CD14-positive monocyte (primary cell): ENCODE results near the gene ACTR3. TPM values are rescaled to one million over a fixed set of nuclear protein-coding genes. Genes with fewer than 3 reads are reported as not detected.
A peak's percentile ranks its signal among the peaks of the same experiment; 100 is the strongest.

Experiments used
- DNase-seq, 3 donors: peaks; one replicate each; pipeline ENCODE4 v3.0.0-alpha.2; 2011 to 2022
- H2AFZ ChIP-seq: 2 replicates; pipeline ENCODE4 v1.6.0; 2012; ENCODE audit warnings: mild to moderate bottlenecking, low read depth, low read length, inconsistent platforms; ENCODE audit not compliant: insufficient read depth, poor library complexity, severe bottlenecking
- H3K27ac ChIP-seq, 2 donors: 1 replicate in 1 of 2; 2 replicates in 1 of 2; pipeline ENCODE4 v1.5.1; 2012 to 2013; ENCODE audit warnings: low read length in 2 of 2, control low read depth in 1 of 2, inconsistent platforms in 1 of 2, low read depth in 1 of 2, mild to moderate bottlenecking in 1 of 2
- H3K27me3 ChIP-seq, 2 donors: one replicate each; pipeline versions ENCODE4 v1.6.0 to v1.6.1; 2011 to 2013; ENCODE audit warnings: low read length in 2 of 2; ENCODE audit not compliant: control insufficient read depth in 2 of 2, insufficient read depth in 2 of 2
- H3K36me3 ChIP-seq, 2 donors: replicated peaks in 1 of 2; 1 replicate in 1 of 2; 2 replicates in 1 of 2; pipeline versions ENCODE4 v1.5.1 to v1.6.1; 2012 to 2013; ENCODE audit warnings: low read length in 2 of 2, control low read depth in 1 of 2, inconsistent platforms in 1 of 2, mild to moderate bottlenecking in 1 of 2; ENCODE audit not compliant: insufficient read depth in 2 of 2, control insufficient read depth in 1 of 2
- H3K4me1 ChIP-seq, 2 donors: 1 replicate in 1 of 2; 2 replicates in 1 of 2; pipeline versions ENCODE4 v1.5.1 to v1.6.1; 2012 to 2013; ENCODE audit warnings: low read length in 2 of 2, control low read depth in 1 of 2, inconsistent platforms in 1 of 2, mild to moderate bottlenecking in 1 of 2, moderate library complexity in 1 of 2; ENCODE audit not compliant: insufficient read depth in 2 of 2, control insufficient read depth in 1 of 2
- H3K4me2 ChIP-seq: replicated peaks from 2 replicates; pipeline ENCODE3; 2012; ENCODE audit warnings: low read length, moderate library complexity, mild to moderate bottlenecking; ENCODE audit not compliant: poor library complexity, severe bottlenecking; ENCODE audit errors: extremely low read depth
- H3K4me3 ChIP-seq, 3 experiments: fragments of 200-600 bp in 1 of 3; sonication (generic) in 1 of 3; replicated peaks in 1 of 3; 1 replicate in 2 of 3; 2 replicates in 1 of 3; pipeline ENCODE4 v1.5.1; 2011 to 2013; ENCODE audit warnings: low read length in 3 of 3, mild to moderate bottlenecking in 3 of 3, control low read depth in 2 of 3, low read depth in 2 of 3, inconsistent platforms in 1 of 3, moderate library complexity in 1 of 3
- H3K79me2 ChIP-seq: 2 replicates; pipeline ENCODE4 v1.6.0; 2012; ENCODE audit warnings: mild to moderate bottlenecking, control low read depth, inconsistent platforms, low read length, moderate library complexity; ENCODE audit not compliant: insufficient read depth
- H3K9ac ChIP-seq: 2 replicates; pipeline ENCODE4 v1.6.0; 2017; ENCODE audit warnings: low read length, mild to moderate bottlenecking; ENCODE audit not compliant: insufficient read depth, poor library complexity, severe bottlenecking
- H3K9me3 ChIP-seq, 2 donors: replicated peaks in 1 of 2; 1 replicate in 1 of 2; 2 replicates in 1 of 2; pipeline versions ENCODE4 v1.5.1 to v1.6.1; 2012 to 2013; ENCODE audit warnings: low read length in 2 of 2, control low read depth in 1 of 2; ENCODE audit not compliant: control insufficient read depth in 1 of 2, insufficient read depth in 1 of 2
- H4K20me1 ChIP-seq: 2 replicates; pipeline ENCODE4 v1.6.0; 2012; ENCODE audit warnings: mild to moderate bottlenecking, low read length, control low read depth, moderate library complexity; ENCODE audit not compliant: insufficient read depth
- H3K27ac Mint-ChIP-seq, 7 donors: one replicate each; pipeline ENCODE4 v1.8.0; 2020; ENCODE audit warnings: mild to moderate bottlenecking in 7 of 7, mixed read lengths in 7 of 7, moderate library complexity in 6 of 7, inconsistent platforms in 2 of 7
- H3K27me3 Mint-ChIP-seq, 3 donors: one replicate each; pipeline ENCODE4 v1.8.0; 2021 to 2022; ENCODE audit warnings: low read depth in 3 of 3, mild to moderate bottlenecking in 3 of 3, mixed read lengths in 3 of 3, moderate library complexity in 3 of 3, inconsistent platforms in 1 of 3
- H3K36me3 Mint-ChIP-seq, 2 donors: one replicate each; pipeline ENCODE4 v1.8.0; 2020; ENCODE audit warnings: mixed read lengths in 2 of 2, inconsistent platforms in 1 of 2, mild to moderate bottlenecking in 1 of 2
- H3K4me1 Mint-ChIP-seq: one replicate; pipeline ENCODE4 v1.8.0; 2020; ENCODE audit warnings: mild to moderate bottlenecking, mixed read lengths
- H3K4me3 Mint-ChIP-seq, 2 donors: one replicate each; pipeline ENCODE4 v1.8.0; 2020; ENCODE audit warnings: mild to moderate bottlenecking in 2 of 2, mixed read lengths in 2 of 2, moderate library complexity in 1 of 2
- H3K9me3 Mint-ChIP-seq, 7 donors: one replicate each; pipeline ENCODE4 v1.8.0; 2020 to 2022; ENCODE audit warnings: mixed read lengths in 7 of 7, mild to moderate bottlenecking in 6 of 7, moderate library complexity in 6 of 7, inconsistent platforms in 2 of 7
- CTCF ChIP-seq: fragments of 200-600 bp; IDR thresholded peaks from one replicate; pipeline ENCODE4 v1.8.0; 2022; ENCODE audit warnings: antibody characterized with exemption, mild to moderate bottlenecking
- WGBS: methylation state at CpG from one replicate; pipeline ENCODE4 v1.1.5; 2013; ENCODE audit warnings: missing lambda C conversion rate; ENCODE audit not compliant: insufficient coverage; 5-methylcytosine and 5-hydroxymethylcytosine counted together
- intact Hi-C, 2 donors: fragments of 100-400 bp; cut with micrococcal nuclease; formaldehyde crosslinking; loops; one replicate each; pipeline versions ENCODE4 v1.15.0 to v1.15.1; 2023
- polyA plus RNA-seq, 3 donors: library from polyadenylated mRNA; depleted of rRNA in 1 of 3; unstranded in 2 of 3; stranded (reverse) in 1 of 3; fragments of 300-500 nt in 2 of 3; fragments of >200 nt in 1 of 3; fragmentation: Illumina TruSeq in 2 of 3; gene quantifications; 1 replicate in 2 of 3; 2 replicates in 1 of 3; pipeline ENCODE4 v1.2.3, GENCODE V29; 2012 to 2021

The ACTR3 gene
- polyA plus RNA-seq, 3 donors: 103 to 557 (median 464) TPM

- H3K9ac ChIP-seq: no peak overlapping the region
- no peaks in the 10 kb centered on the region for H3K27me3 Mint-ChIP-seq
Observed at GRCh38 chr2:113906647-113907046, 16.8 kb downstream of the ACTR3 start.

GRCh38 chr2:113907297-113907696, 17.4 kb downstream of the ACTR3 start:
- peaks cover 76% of the 10 kb centered on the region for H3K4me1 Mint-ChIP-seq
- peaks cover 0 to 3% (median 0%) of the 10 kb centered on the region in 7 donors for H3K9me3 Mint-ChIP-seq
- Histone ChIP-seq H2AFZ (no peak overlapping the region), H3K4me2 (no peak overlapping the region), H3K79me2 (peaks cover 100% of the 10 kb centered on the region), H3K4me3 (no peak overlapping the region), H4K20me1 (peaks cover 100% of the 10 kb centered on the region), H3K27ac (no peak overlapping the region), H3K9ac (no peak overlapping the region), H3K27me3 (no peaks in the 10 kb centered on the region), H3K36me3 (no peaks in the 10 kb centered on the region), H3K9me3 (no peaks in the 10 kb centered on the region), H3K4me1 (peaks cover 29 to 64% of the 10 kb centered on the region in 2 donors)
- peaks cover 5 to 27% of the 10 kb centered on the region in 2 donors for H3K36me3 Mint-ChIP-seq
- TF ChIP-seq CTCF: no peak
- no peak overlapping the region for H3K4me3 Mint-ChIP-seq
- DNase-seq: no peak
- no CpG with 5 or more reads among the region's 2 CpGs for WGBS
- intact Hi-C loops: loop anchor here in 1 of 2 donors (10.0 kb wide), 1 partner anchor 152 kb away; the partner anchor contains the start of gene SLC35F5
- no peaks in the 10 kb centered on the region for H3K27me3 Mint-ChIP-seq
- peak overlapping the region in 5 of 7 donors; percentile 56 to 83 (median 78) for H3K27ac Mint-ChIP-seq

More at GRCh38 chr2:113906647-113907046, 16.8 kb downstream of the ACTR3 start:
- peaks cover 100% of the 10 kb centered on the region for H4K20me1 ChIP-seq
- peaks cover 100% of the 10 kb centered on the region for H3K79me2 ChIP-seq
- peaks cover 5 to 27% of the 10 kb centered on the region in 2 donors for H3K36me3 Mint-ChIP-seq
- H3K9me3 Mint-ChIP-seq: peaks cover 0 to 3% (median 0%) of the 10 kb centered on the region in 7 donors
- no peak overlapping the region for H3K4me3 ChIP-seq
- peak overlapping the region in 1 of 7 donors; percentile 33 for H3K27ac Mint-ChIP-seq
- peaks cover 34 to 70% of the 10 kb centered on the region in 2 donors for H3K4me1 ChIP-seq
- peak overlapping the region in 1 of 2 donors; percentile 18 for H3K27ac ChIP-seq
- no peaks in the 10 kb centered on the region for H3K9me3 ChIP-seq
- peaks cover 80% of the 10 kb centered on the region for H3K4me1 Mint-ChIP-seq
- intact Hi-C loops: loop anchor here in 1 of 2 donors (10.0 kb wide), 1 partner anchor 152 kb away; the partner anchor contains the start of gene SLC35F5
- no peak for DNase-seq
- no peak for TF ChIP-seq CTCF
- no peak overlapping the region for H3K4me3 Mint-ChIP-seq
- H3K36me3 ChIP-seq: no peaks in the 10 kb centered on the region
- no peak overlapping the region for H2AFZ ChIP-seq
- H3K27me3 ChIP-seq: no peaks in the 10 kb centered on the region
- WGBS: no CpG with 5 or more reads among the region's 1 CpG
- no peak overlapping the region for H3K4me2 ChIP-seq
